Stimulated activated CD4-positive, alpha-beta T cell treated with anti-CD3 and anti-CD28 coated beads, Interleukin-12 subunit alpha, Interleukin-12 subunit beta, amount 100 ng/mL, for 24 hours (primary cell): ENCODE data around the gene SLC25A52.
"Not testable (repeated sequence)": the region's sequence is repeated elsewhere in the genome, so short reads cannot be mapped to it uniquely, and the experiment has no call there.

Experiments used
- DNase-seq, 2 experiments: peaks; one replicate each; pipeline ENCODE4 v3.0.0-alpha.2; 2020; ENCODE audit warnings: low read depth in 2 of 2

SLC25A52 gene, protein sequence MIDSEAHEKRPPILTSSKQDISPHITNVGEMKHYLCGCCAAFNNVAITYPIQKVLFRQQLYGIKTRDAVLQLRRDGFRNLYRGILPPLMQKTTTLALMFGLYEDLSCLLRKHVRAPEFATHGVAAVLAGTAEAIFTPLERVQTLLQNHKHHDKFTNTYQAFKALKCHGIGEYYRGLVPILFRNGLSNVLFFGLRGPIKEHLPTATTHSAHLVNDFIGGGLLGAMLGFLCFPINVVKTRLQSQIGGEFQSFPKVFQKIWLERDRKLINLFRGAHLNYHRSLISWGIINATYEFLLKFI

DNA sequence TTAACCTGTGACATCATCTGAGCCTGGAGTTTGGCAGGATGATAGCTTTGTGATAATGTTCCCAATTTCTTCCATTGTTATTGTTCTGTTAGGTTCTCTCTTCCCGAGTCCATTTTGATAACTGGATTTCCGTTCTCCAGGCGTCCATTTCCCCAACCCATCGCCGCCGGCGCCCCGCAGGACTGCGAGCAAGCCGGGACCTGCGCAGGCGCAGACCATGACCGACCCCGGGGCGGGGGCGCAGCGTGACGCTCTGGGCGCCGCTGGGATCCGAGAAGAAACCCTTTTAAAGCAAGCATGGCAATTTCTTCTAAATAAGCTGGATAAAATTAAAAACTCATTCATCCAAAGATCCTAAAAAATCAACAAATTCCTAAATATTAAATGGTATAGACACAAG, at the start of gene SLC25A52:
Gene SLC25A52, minus strand, starts transcription at position 186 of the 400 bp plus-strand sequence. CDS start 219 bp downstream, outside the sequence.
- no peak for DNase-seq

DNA sequence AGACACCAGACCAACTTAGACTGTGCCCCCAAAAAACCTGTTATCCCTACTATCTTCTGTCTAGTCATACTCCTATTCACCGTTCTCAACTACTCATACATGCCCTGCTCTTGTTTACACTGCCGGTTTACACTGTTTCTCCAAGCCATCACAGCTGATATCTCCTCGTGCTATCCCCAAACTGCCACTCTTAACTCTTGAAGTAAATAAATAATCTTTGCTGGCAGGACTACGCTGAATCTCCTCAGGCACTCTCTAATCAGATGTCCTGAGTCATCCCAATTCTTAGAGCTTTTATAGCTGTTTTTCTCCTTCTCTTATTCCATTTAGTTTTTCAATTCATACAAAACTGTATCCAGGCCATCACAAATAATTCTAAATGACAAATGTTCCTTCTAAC, 48.4 kb upstream of the SLC25A52 start:
- not testable (repeated sequence) for DNase-seq

DNA sequence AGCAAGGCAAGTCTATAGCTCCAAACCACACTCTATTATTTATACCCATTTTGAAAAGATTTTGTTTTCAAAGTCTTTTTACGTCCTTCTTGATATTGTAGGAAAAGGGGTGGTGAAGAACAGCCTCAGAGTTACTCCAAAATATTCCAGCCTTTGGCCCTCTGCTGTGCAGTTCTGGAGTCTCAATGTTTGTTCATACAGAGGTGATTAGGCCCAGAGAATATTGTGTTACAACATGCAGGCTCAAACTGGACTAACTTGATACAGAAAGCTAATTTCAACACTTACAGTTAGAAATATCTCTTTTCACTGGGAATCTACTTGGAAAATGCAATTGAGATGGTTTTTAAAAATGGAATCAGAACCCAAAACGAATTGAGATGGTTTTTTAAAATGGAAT, 40.4 kb upstream of the SLC25A52 start:
- no peak for DNase-seq

DNA sequence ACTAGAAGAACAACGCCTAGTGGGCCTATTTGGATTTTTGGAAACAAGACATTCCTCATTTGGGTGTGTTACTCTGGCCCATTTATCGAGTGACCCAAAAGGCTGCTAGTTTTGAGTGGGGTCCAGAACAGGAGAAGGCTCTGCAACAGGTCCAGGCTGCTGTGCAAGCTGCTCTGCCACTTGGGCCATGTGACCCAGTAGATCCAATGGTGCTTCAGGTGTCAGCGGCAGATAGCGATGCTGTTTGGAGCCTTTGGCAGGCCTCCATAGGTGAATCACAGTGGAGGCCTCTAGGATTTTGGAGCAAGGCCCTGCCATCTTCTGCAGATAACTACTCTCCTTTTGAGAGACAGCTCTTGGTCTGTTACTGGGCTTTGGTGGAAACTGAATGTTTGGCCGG, 38.6 kb upstream of the SLC25A52 start:
- DNase-seq: not testable (repeated sequence)

DNA sequence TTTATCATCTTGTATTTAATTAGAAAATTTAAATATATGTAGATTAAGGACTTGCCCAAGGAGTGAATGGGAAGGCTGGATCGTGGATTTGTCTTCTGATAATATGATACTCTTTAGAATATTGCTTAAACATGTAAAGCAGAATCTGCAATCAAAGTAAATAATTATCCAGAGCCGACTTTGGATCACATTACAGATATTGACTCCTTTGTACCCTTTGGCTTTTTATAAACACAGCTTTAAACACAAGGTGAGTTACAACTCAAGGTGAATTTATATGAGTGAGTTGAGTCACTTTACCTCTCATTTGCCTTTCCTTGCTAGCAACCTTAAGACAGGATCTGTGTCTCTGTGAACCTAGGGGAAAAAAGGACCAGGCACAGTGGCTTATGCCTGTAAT, 37.7 kb upstream of the SLC25A52 start:
- DNase-seq: no peak

DNA sequence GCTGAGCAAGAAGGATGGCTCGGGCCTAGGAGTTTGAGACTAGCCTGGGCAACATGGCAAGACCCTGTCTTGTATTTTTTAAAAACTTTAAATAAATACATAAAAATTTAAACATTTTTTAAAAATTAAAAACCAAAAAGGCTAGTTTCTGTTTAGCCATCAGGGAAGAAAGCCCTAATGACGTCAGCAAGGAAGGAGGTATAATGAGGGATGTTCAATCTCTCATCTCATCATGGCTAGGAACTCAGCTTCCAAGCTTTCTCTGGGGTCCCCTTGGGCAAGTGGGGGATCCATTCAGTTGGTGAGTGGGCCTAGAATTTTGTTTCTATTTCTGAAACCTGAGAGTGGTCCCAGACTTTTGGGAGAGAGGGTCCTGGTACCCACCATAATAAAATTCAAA, 35.1 kb upstream of the SLC25A52 start:
- no peak for DNase-seq

DNA sequence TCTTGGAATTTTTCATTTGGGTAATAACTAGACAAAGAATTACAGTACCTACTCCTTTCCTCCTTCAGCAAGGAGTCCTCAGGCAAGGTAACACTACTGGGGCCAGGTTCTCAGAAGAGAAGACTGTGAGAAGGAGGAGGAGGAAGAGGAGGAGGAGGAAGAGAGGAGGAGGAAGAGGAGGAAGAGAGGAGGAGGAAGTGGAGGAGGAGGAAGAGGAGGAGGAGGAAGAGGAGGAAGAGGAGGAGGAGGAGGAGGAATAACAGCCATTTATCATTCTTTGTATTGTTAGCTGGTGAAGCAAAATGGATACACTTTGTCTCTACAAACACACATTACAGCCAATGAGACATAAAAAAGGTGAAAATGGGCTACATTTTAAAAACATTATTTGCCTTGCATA, 32.9 kb upstream of the SLC25A52 start:
- DNase-seq: no peak

DNA sequence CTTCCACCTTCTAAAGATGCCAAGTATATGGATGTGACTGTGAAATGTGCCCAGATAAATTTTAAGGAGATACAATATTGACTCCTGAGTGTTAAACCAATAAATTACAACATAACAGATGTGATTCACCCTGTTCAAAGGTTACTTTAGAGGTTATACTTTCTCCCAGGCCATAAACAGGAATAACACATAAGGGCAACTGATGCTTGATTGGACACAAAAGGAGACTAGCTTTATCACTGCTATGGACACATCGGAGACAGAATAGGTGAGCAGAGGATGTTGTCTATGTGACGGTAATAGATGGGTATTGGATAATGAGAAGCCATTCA, 31.9 kb upstream of the SLC25A52 start:
- DNase-seq: no peak

DNA sequence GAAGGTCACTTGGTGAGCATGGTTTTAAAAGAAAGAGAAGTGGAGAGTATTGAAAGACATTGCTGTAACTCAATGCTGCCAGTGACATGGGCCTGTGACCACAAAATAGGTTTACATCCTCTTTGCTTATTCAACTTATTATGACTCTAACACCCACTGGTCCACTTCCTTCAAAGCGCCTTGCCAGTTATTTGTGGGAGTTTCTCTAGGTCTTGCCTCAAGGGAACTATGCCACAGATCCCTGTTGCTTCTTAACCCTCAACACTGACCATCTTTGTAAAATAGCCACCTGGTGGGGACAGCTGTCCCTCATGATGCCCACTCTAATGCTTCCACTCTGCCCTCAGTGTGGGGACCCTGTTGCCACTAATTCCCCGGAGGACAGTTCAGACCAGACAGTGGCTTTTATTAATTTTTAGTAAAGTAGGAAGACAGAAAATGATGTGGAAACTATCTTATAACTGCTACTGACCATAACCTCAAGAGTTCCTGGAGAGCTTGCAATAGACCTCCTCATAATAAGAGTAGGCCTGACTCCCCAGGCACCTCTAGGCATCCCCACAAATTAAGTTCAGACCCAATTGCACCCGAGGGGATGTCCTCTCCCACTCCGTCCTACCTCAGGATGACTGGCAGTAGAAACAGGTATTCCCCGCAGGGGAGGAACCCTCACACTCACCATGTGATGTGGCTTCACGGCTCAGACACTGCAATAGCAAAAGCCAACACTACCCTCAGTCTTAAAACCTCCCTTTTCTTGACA, 31.3 kb upstream of the SLC25A52 start:
- no peak for DNase-seq

DNA sequence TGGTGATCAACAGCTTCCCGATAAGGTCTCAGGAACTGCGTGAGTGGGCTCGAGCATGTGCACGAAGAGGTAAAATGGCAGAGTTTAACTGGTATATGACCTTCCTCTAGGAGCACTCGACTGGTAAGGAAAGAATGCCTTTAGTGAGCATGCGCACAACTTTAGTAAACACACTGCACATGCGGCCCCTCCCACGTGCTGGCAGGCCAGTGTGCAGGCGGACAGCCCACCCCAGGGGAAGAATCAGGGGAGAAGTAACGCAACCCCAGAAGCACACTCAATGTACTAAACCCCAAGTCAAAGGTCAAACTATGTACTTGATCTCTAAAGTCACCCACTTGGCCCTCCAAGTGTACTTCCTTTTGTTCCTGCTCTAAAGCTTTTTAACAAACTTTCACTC, 28.7 kb upstream of the SLC25A52 start:
- no peak for DNase-seq

DNA sequence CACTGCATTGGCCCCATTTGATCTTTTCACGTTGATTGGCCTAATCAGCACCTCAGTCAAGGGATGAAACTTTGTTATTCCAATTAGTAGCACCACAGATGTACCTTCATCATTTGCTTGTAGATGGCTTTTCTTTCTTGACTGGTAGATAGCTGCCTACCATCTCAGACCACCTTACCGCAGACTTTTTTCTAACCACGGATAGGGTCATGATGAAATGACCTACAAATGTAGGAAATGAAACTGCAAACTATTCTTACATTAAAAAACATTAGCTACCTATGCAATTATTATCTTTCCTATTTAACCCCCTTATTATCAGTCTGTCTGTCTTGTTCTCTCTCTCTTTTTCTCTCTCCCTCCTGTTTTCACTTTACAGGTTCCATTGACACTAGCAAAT, 22.4 kb upstream of the SLC25A52 start:
- no peak for DNase-seq

DNA sequence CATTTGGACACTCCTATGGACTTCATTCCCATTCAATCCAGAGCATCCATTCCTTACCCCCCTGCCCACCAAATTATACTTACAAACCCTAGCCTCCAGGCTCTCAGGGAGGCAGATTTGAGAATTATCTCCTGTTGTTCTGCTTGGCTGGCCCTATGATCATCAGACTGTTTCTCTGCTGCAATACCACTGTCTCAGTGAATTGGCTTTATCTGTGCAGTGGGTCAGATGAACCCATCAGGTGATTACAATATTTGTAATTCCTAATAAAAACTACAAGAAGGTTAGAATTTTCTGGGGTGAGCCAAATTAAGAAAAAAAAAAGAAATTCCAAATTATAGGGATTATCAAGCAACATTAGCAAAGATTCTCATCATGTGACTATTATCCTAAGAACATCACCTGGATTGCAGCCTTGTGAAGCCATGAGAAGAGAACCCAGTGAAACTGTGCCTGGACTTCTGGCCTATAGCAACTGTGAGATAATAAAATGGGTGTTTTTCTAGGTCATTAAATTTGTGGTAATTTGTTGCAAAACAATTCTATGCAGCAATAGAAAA, 17.8 kb upstream of the SLC25A52 start:
- DNase-seq: no peak

DNA sequence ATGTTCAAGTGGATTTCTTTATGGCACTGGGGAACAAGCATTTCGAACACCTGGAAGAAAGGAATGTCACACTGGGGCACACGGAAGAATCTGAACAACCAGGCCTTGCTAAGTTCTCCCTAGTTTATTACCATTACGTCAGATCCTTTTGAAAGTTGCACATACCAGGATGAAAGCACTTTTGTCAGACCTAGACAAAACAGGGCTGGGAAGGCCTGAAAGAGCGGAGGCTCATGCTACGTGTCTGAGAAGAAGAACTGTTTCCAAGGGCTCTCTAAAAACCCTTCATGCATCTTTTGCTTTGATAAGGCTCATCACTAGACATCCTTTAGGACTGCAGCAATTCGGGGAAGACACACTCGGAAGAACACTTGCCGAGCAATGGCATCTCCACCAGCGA, 15.4 kb upstream of the SLC25A52 start:
- no peak for DNase-seq

DNA sequence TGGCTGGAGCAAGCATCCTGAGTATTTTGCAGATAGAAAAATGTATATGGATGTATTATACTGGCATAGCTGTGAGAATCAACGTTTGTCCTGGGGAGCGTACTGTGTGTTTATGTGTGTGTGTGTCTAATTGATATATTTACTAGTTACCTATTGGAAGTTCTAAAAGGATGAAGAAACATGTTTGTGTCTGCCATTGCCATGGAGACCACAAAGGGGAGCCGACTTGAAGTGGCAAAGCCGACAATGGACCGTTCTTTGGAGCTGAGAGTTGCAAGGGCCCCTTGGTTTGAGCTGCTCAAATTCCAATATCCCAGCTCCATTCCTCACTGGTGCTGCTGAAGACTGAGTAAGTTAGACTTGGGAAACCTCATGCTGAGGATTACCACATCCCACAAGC, 14.3 kb upstream of the SLC25A52 start:
- no peak for DNase-seq

DNA sequence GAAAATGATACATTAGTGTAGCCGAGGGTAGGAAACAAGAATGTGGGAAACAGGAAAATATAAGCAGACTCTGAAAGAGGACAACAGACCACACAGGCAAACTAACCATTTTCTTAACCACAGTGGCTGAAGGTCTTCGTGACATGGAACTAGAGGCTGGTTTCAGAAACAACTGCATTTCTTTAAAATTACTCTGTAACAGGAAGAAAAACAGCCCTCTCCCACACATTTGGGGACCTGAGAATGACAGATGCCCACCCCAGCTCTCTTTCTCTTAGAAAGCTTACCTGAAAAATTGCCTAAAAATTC, 13.8 kb upstream of the SLC25A52 start:
- DNase-seq: no peak

DNA sequence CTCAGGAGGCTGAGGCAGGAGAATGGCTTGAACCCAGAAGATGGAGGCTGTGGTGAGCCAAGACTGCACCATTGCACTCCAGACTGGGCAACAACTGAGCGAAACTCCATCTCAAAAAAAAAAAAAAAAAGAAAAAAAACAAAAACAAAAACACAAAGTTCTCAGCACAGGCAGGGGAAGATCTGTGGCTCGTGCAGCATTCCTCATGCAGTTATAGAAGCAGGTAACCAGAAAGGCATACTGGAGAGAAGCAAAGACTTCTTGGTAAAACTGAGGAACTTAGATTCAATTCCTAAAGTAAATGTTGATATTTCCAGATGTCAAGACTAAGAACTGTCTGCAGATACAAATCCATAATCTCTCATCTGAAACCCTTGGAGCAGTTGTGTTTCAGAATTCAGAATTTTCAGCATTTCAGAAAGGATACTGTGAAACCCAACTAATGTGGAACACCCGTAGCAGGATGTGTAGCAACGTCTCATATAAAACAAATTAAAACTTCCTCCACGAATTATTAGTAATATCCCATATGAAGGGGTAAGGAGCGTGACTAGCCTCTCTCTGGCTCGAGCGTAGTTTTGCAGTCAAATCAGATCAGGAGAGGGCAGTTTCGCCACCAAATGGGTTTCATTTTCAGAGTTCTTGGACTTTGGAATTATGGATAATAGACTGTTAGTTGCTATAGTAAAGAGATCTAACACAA, 13.2 kb upstream of the SLC25A52 start:
- no peak for DNase-seq

DNA sequence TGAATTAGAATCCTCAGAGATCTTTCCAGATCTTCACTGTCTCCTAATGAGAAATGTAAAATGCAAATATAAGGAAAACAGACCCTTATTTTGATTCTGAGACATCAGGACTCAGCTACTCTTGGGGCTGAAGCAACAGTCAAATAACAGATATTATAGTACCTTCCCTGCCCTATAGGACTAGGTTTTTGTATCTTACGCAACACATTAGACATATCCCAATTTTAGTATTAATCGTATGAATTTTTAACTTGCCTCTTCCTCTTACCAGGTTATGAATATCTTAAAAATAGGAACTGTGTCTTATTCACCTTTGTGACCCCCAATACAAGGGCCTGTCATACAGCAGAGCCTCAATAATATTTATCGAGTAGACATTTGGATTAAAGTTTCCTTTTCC, 12.0 kb upstream of the SLC25A52 start:
- no peak for DNase-seq

DNA sequence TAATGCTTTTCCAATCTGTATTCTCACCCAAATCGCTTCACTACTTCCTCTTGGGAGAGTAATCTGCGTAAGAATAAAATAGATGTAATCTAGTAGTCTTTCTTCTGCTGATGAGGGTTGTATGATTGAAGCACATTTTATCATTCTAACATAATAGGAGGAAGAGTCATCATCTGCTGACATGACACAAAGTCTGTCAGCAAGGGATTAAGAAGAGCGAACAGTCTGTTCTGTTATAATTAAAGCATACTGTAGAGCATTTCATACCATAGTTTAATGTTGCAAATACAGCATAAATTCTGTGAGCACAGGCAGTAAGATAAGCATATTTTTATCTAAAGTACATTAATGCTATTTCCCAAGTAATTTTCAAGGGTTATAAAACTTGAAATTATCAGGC, 10.4 kb downstream of the SLC25A52 start:
- DNase-seq: no peak

DNA sequence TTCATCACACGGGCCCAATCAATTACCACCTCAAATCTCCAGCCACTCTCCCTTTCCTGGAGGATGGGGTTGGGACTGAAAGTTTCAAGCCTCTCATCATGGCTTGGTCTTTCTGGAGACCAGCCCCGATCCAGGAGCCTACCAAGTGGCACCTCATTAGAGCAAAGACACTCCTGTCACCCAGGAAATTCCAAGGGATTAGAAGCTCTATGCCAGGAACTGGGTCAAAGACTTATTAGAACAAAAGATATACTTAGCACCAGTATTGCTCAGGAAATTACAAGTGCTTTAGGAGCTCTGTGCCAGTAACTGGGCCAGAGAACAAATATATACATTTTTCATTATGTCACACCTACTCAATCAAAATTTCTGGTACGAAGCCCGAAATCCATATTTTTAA, 14.3 kb downstream of the SLC25A52 start:
- no peak for DNase-seq

DNA sequence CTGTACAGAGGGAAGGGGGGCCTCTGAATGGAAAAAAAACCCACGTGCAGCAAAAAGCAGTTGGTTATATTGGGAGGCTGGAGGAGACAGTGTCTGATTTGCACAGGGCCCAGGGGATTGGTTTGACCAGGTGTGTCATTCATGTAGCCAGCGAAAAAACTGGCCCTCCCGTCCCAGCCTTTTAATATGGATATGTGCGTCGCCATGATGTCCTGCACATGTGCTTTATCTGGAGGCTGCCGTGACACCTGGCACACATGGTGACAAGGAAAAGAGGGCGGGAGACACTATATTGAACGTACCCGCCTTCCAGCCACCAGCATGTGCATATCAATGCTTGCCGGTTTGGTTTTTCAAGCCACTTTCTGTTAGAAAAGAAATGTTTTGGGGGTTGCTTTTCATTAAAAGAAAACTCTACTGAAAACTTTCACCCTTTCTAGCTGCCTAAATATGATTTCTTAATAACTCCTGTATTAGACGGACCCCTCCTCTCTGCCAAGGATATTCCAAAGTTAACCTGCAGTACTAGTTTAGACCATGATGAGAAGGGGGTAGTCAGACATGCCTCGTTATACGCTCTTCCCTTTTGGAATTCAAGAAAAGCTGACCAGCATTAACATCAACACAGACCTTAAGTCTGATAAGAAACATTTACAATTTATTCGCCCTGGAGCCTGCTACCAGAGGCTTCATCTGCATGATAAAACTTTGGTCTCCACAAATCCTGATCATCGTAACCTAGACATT, 16.2 kb downstream of the SLC25A52 start:
- DNase-seq: no peak

DNA sequence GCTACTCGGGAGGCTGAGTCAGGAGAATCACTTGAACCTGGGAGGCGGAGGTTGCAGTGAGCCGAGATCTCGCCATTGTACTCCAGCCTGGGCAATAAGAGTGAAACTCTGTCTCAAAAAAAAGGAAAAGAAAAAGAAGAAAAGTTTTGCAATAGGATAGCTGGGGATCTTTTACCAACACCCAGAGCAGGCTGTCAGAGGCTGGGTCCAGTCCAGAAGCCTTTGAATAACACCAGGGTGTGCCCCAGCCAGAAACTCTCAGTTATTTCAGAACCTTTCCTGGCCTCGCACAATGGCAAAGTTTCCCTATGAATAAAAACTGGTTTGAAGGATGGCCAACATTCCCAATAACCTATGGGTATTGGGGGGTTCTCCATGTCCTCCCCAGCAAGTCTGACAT, 17.1 kb downstream of the SLC25A52 start:
- not testable (repeated sequence) for DNase-seq

DNA sequence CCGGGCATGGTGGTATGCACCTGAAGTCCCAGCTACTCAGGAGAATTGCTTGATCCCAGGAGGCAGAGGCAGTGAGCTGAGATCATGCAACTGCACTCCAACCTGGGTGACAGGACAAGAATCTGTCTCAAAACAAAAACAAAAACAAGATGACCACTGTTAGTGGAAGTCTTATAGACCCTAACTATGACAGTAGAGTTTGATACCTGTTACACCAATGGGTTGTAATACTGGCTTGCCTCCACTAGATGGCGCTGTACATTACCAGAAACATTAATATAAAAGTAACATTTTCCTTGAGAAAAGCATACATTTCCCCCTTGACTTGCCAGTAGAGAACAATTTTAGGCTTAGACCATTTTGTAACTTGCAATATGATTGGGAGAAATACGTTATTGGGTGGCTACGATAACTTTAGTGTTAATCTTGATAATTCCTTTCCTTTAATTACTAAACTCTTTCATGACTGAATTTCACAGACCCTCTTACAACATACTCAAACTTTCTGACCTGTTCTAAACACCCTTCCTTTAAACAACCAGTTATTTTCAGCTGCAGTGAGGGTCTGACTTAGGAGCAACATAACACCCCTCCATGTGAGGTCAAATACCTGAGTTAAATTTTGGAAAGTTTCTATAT, 19.5 kb downstream of the SLC25A52 start:
- peak; percentile 26 to 35 for DNase-seq
